NCI-H146 treated with DMSO at 0.1 percent for 48 hours (cell line): ENCODE data around the gene IL12B.
"Not testable (repeated sequence)": the region's sequence is repeated elsewhere in the genome, so short reads cannot be mapped to it uniquely, and the experiment has no call there.

ENCODE experiments used
- DNase-seq: peaks from one replicate; lab custom pipeline; 2025; ENCODE audit not compliant: unreplicated experiment; lab: John Stamatoyannopoulos, UW

The IL12B gene

GRCh38 chr5:159333545-159333925 is 3.2 kb upstream of the IL12B start:
- no peak for DNase-seq

GRCh38 chr5:159332800-159333544 is 2.7 kb upstream of the IL12B start:
- no peak for DNase-seq

- no peak for DNase-seq
These were observed 1.0 kb upstream of the IL12B start for GRCh38 chr5:159331093-159331973.

GRCh38 chr5:159324986-159325385 is 5.3 kb downstream of the IL12B start:
- DNase-seq, result no peak

GRCh38 chr5:159324102-159324755 is 6.1 kb downstream of the IL12B start:
- no peak for DNase-seq

GRCh38 chr5:159322180-159322579 is 8.1 kb downstream of the IL12B start:
- no peak for DNase-seq

- no peak for DNase-seq
These were observed 10.5 kb downstream of the IL12B start for GRCh38 chr5:159319832-159320231.

- no peak for DNase-seq
These were observed 10.9 kb downstream of the IL12B start for GRCh38 chr5:159319363-159319762.

- DNase-seq, result no peak
These were observed 11.8 kb downstream of the IL12B start for GRCh38 chr5:159318448-159318847.

- DNase-seq, result no peak
These were observed 12.4 kb downstream of the IL12B start for GRCh38 chr5:159317849-159318248.

GRCh38 chr5:159316519-159317383 is 13.5 kb downstream of the IL12B start:
- no peak for DNase-seq

GRCh38 chr5:159313197-159313596 is 17.1 kb downstream of the IL12B start:
- no peak for DNase-seq

GRCh38 chr5:159311063-159311462 is 19.2 kb downstream of the IL12B start:
- DNase-seq, result no peak

GRCh38 chr5:159310511-159310910 is 19.8 kb downstream of the IL12B start:
- DNase-seq, result no peak

- DNase-seq, result no peak
These were observed 20.4 kb downstream of the IL12B start for GRCh38 chr5:159309689-159310433.

- DNase-seq, result no peak
These were observed 25.2 kb downstream of the IL12B start for GRCh38 chr5:159304961-159305595.

- no peak for DNase-seq
These were observed 27.0 kb downstream of the IL12B start for GRCh38 chr5:159303286-159303685.

GRCh38 chr5:159301929-159302860 is 28.1 kb downstream of the IL12B start:
- not testable (repeated sequence) for DNase-seq

- DNase-seq, result no peak
These were observed 28.8 kb downstream of the IL12B start for GRCh38 chr5:159301466-159301865.
